H9 (cell line): ENCODE measurements around the gene MAML1. TPM values are rescaled to one million over a fixed set of nuclear protein-coding genes. Genes with fewer than 3 reads are reported as not detected.

Source experiments
- DNase-seq: peaks from one replicate; pipeline ENCODE4 v3.0.0-alpha.2; 2017
- H2AFZ ChIP-seq: one replicate; pipeline ENCODE4 v1.6.1; 2013; ENCODE audit warnings: mild to moderate bottlenecking, low read length, control low read depth, moderate library complexity
- H2AK5ac ChIP-seq: 2 replicates; pipeline ENCODE4 v1.6.1; 2013; ENCODE audit warnings: low read length, control low read depth, mixed read lengths; ENCODE audit not compliant: insufficient read length
- H2BK120ac ChIP-seq: one replicate; pipeline ENCODE4 v1.6.1; 2013; ENCODE audit warnings: low read depth, mild to moderate bottlenecking, low read length, control low read depth, inconsistent platforms; ENCODE audit not compliant: poor library complexity, severe bottlenecking
- H2BK12ac ChIP-seq: 2 replicates; pipeline ENCODE4 v1.6.1; 2013; ENCODE audit warnings: low read length, control low read depth, mixed read lengths, low read depth; ENCODE audit not compliant: insufficient read length
- H2BK15ac ChIP-seq: 2 replicates; pipeline ENCODE4 v1.6.1; 2013; ENCODE audit warnings: low read depth, low read length, control low read depth
- H2BK20ac ChIP-seq: one replicate; pipeline ENCODE4 v1.6.1; 2013; ENCODE audit warnings: low read depth, mild to moderate bottlenecking, low read length, control low read depth, inconsistent platforms; ENCODE audit not compliant: poor library complexity, severe bottlenecking
- H2BK5ac ChIP-seq: 2 replicates; pipeline ENCODE4 v1.6.1; 2013; ENCODE audit warnings: low read length, control low read depth, mixed read lengths; ENCODE audit not compliant: insufficient read length
- H3K14ac ChIP-seq: 2 replicates; pipeline ENCODE4 v1.6.1; 2013; ENCODE audit warnings: low read length, control low read depth; ENCODE audit not compliant: insufficient read depth
- H3K18ac ChIP-seq: 2 replicates; pipeline ENCODE4 v1.6.1; 2013; ENCODE audit warnings: low read depth, mild to moderate bottlenecking, mixed read lengths, low read length, control low read depth; ENCODE audit not compliant: insufficient read length
- H3K23ac ChIP-seq: 2 replicates; pipeline ENCODE4 v1.6.1; 2013; ENCODE audit warnings: low read length, control low read depth, mixed read lengths, low read depth; ENCODE audit not compliant: insufficient read length
- H3K23me2 ChIP-seq: 2 replicates; pipeline ENCODE4 v1.6.1; 2013; ENCODE audit warnings: low read depth, mild to moderate bottlenecking, mixed read lengths, low read length, control low read depth; ENCODE audit not compliant: insufficient read length, poor library complexity, severe bottlenecking
- H3K27ac ChIP-seq: 2 replicates; pipeline ENCODE4 v1.5.1; 2013; ENCODE audit warnings: low read length, control low read depth, mixed read lengths, low read depth; ENCODE audit not compliant: insufficient read length
- H3K27me3 ChIP-seq: 2 replicates; pipeline ENCODE4 v1.6.1; 2013; ENCODE audit warnings: low read length, control low read depth, inconsistent platforms; ENCODE audit not compliant: insufficient read depth
- H3K4ac ChIP-seq: 2 replicates; pipeline ENCODE4 v1.6.1; 2013; ENCODE audit warnings: low read depth, mild to moderate bottlenecking, control low read depth, inconsistent platforms, low read length, moderate library complexity
- H3K4me1 ChIP-seq: 2 replicates; pipeline ENCODE4 v1.6.1; 2013; ENCODE audit warnings: low read length, control low read depth, inconsistent platforms; ENCODE audit not compliant: insufficient read depth
- H3K4me2 ChIP-seq: 2 replicates; pipeline ENCODE4 v1.6.1; 2013; ENCODE audit warnings: low read length, control low read depth, mixed read lengths; ENCODE audit not compliant: insufficient read length, insufficient read depth
- H3K56ac ChIP-seq: 2 replicates; pipeline ENCODE4 v1.6.1; 2013; ENCODE audit warnings: low read depth, mild to moderate bottlenecking, mixed read lengths, low read length, control low read depth; ENCODE audit not compliant: insufficient read length
- H3K79me1 ChIP-seq: 2 replicates; pipeline ENCODE4 v1.6.1; 2013; ENCODE audit warnings: low read depth, mild to moderate bottlenecking, moderate library complexity, low read length, control low read depth, inconsistent platforms; ENCODE audit not compliant: insufficient read depth, poor library complexity, severe bottlenecking
- H3K79me2 ChIP-seq: 2 replicates; pipeline ENCODE4 v1.6.1; 2013; ENCODE audit warnings: low read length, control low read depth, inconsistent platforms; ENCODE audit not compliant: insufficient read depth
- H3K9ac ChIP-seq: 2 replicates; pipeline ENCODE4 v1.6.1; 2013; ENCODE audit warnings: low read length, control low read depth, mixed read lengths; ENCODE audit not compliant: insufficient read length; ENCODE audit errors: extremely low read depth
- H3K9me3 ChIP-seq: one replicate; pipeline ENCODE4 v1.6.1; 2013; ENCODE audit warnings: low read depth, low read length, inconsistent platforms; ENCODE audit not compliant: control insufficient read depth
- H3T11ph ChIP-seq: one replicate; pipeline ENCODE4 v1.6.1; 2013; ENCODE audit warnings: mild to moderate bottlenecking, low read length, control low read depth, inconsistent platforms
- H4K20me1 ChIP-seq: one replicate; pipeline ENCODE4 v1.6.1; 2013; ENCODE audit not compliant: control insufficient read depth, insufficient read length, insufficient read depth
- H4K5ac ChIP-seq: 2 replicates; pipeline ENCODE4 v1.6.1; 2013; ENCODE audit warnings: low read depth, mild to moderate bottlenecking, mixed read lengths, low read length, control low read depth; ENCODE audit not compliant: insufficient read length
- H4K8ac ChIP-seq: replicated peaks from 2 replicates; pipeline ENCODE4 v1.6.1; 2013; ENCODE audit warnings: low read length, control low read depth, mixed read lengths, low read depth; ENCODE audit not compliant: insufficient read length
- H4K91ac ChIP-seq: 2 replicates; pipeline ENCODE4 v1.6.1; 2013; ENCODE audit warnings: low read depth, mild to moderate bottlenecking, moderate library complexity, mixed read lengths, low read length, control low read depth; ENCODE audit not compliant: insufficient read length
- H3K27ac Mint-ChIP-seq, 3 experiments: 2 replicates in 2 of 3; 3 replicates in 1 of 3; pipeline ENCODE4 v1.8.0; 2020 to 2021; ENCODE audit warnings: mixed read lengths in 3 of 3, mild to moderate bottlenecking in 1 of 3, moderate library complexity in 1 of 3
- H3K27me3 Mint-ChIP-seq: 2 replicates; pipeline ENCODE4 v1.8.0; 2021; ENCODE audit warnings: low read depth, mild to moderate bottlenecking, moderate library complexity, mixed read lengths
- H3K36me3 Mint-ChIP-seq, 3 experiments: 2 replicates in 2 of 3; 3 replicates in 1 of 3; pipeline ENCODE4 v1.8.0; 2020 to 2021; ENCODE audit warnings: low read depth in 3 of 3, mixed read lengths in 3 of 3; ENCODE audit not compliant: insufficient read depth in 1 of 3
- H3K4me1 Mint-ChIP-seq, 2 experiments: 2 replicates each; pipeline ENCODE4 v1.8.0; 2020; ENCODE audit warnings: mixed read lengths in 2 of 2
- H3K4me3 Mint-ChIP-seq, 2 experiments: 2 replicates in 1 of 2; 3 replicates in 1 of 2; pipeline ENCODE4 v1.8.0; 2020 to 2021; ENCODE audit warnings: mild to moderate bottlenecking in 2 of 2, mixed read lengths in 2 of 2, moderate library complexity in 1 of 2
- H3K9me3 Mint-ChIP-seq, 2 experiments: 2 replicates in 1 of 2; 3 replicates in 1 of 2; pipeline ENCODE4 v1.8.0; 2020; ENCODE audit warnings: mild to moderate bottlenecking in 2 of 2, mixed read lengths in 2 of 2, moderate library complexity in 1 of 2
- CTCF ChIP-seq: fragments of 200-600 bp; sonication (generic); conservative IDR thresholded peaks from 3 replicates; pipeline ENCODE4 v1.8.0; 2021; ENCODE audit warnings: antibody characterized with exemption, mild to moderate bottlenecking
- WGBS: extraction: QIAGEN DNeasy Blood & Tissue Kit; methylation state at CpG from one replicate; pipeline ENCODE4 v1.1.7; 2013; ENCODE audit warnings: missing lambda C conversion rate, low lambda C conversion rate, mixed read lengths; ENCODE audit not compliant: insufficient read length; ENCODE audit errors: extremely low coverage; 5-methylcytosine and 5-hydroxymethylcytosine counted together
- total RNA-seq: library from RNA; stranded (reverse); gene quantifications from 2 replicates; pipeline ENCODE4 v1.2.1, GENCODE V29; 2021

MAML1 gene
- total RNA-seq, 1 experiment from 2014 or later: 50.8 TPM

GRCh38 chr5:179779826-179780225 is 47.2 kb downstream of the MAML1 start:
- no peak for TF ChIP-seq CTCF
- WGBS: no CpG with 5 or more reads among the region's 4 CpGs
- Mint-ChIP-seq H3K4me1 (no peaks in the 10 kb centered on the region), H3K9me3 (no peaks in the 10 kb centered on the region), H3K27me3 (peaks cover 5% of the 10 kb centered on the region), H3K27ac (no peak overlapping the region), H3K36me3 (peaks cover 24 to 45% (median 30%) of the 10 kb centered on the region in 3 experiments), H3K4me3 (no peak overlapping the region)
- no peaks in the 10 kb centered on the region for H3K9me3 ChIP-seq
- H3K56ac ChIP-seq: no peak overlapping the region
- H2AK5ac ChIP-seq: no peak overlapping the region
- H2BK12ac ChIP-seq: no peak overlapping the region
- H2AFZ ChIP-seq: no peak overlapping the region
- no peaks in the 10 kb centered on the region for H4K20me1 ChIP-seq
- H3K27ac ChIP-seq: no peak overlapping the region
- no peak overlapping the region for H3K4ac ChIP-seq
- no peaks in the 10 kb centered on the region for H3K79me2 ChIP-seq
- H3K4me2 ChIP-seq: no peak overlapping the region
- no peak overlapping the region for H4K5ac ChIP-seq
- H3K18ac ChIP-seq: no peak overlapping the region
- H3K23me2 ChIP-seq: no peaks in the 10 kb centered on the region
- H3T11ph ChIP-seq: no peak overlapping the region
- H3K4me1 ChIP-seq: no peaks in the 10 kb centered on the region
- no peak overlapping the region for H4K91ac ChIP-seq
- H3K23ac ChIP-seq: no peak overlapping the region
- H2BK120ac ChIP-seq: no peak overlapping the region
- no peak overlapping the region for H2BK5ac ChIP-seq
- no peak overlapping the region for H2BK20ac ChIP-seq
- no peak overlapping the region for H4K8ac ChIP-seq
- DNase-seq: no peak
- no peak overlapping the region for H3K14ac ChIP-seq
- no peak overlapping the region for H2BK15ac ChIP-seq
- H3K79me1 ChIP-seq: no peaks in the 10 kb centered on the region
- no peak overlapping the region for H3K9ac ChIP-seq
- no peaks in the 10 kb centered on the region for H3K27me3 ChIP-seq
